Panc1 (cell line): ENCODE measurements around the gene HELZ. TPM values are rescaled to one million over a fixed set of nuclear protein-coding genes. Genes with fewer than 3 reads are reported as not detected.

Source experiments
- ATAC-seq: fragments of 200-7000 bp; cut with Tn5 transposase; 2 replicates; pipeline ENCODE4 v1.9.1; 2020; ENCODE audit warnings: mild to moderate bottlenecking, moderate library complexity
- BruUV-seq: library from RNA; stranded (reverse); fragments of 400-500 nt; replicated peaks from 2 replicates; lab custom pipeline; 2021; lab: Mats Ljungman, UMichigan
- CTCF ChIA-PET: fragments of 300-600 bp; sonication (Branson Sonifier 250); formaldehyde crosslinking; loops from one replicate; lab custom pipeline; 2022; ENCODE audit warnings: antibody characterized with exemption; lab: Charles Lee
- POLR2A ChIA-PET: fragments of 300-600 bp; sonication (Branson Sonifier 250); formaldehyde crosslinking; loops from one replicate; lab custom pipeline; 2022; ENCODE audit warnings: antibody characterized with exemption; lab: Charles Lee
- DNase-seq: peaks from one replicate; pipeline ENCODE4 v3.0.0-alpha.2; 2010; ENCODE audit warnings: low read depth, low spot score
- H3K27ac ChIP-seq: 2 replicates; pipeline ENCODE4 v1.5.1; 2011; ENCODE audit warnings: mild to moderate bottlenecking, low read length, inconsistent platforms
- H3K27me3 ChIP-seq: fragments of 200-500 bp; sonication (Bioruptor generic); 2 replicates; pipeline ENCODE4 v1.6.0; 2014; ENCODE audit warnings: low read length, inconsistent platforms; ENCODE audit not compliant: control insufficient read depth, insufficient read depth
- H3K36me3 ChIP-seq: fragments of 200-500 bp; sonication (Bioruptor generic); 2 replicates; pipeline ENCODE4 v1.5.1; 2014; ENCODE audit warnings: inconsistent platforms, mild to moderate bottlenecking, low read length, moderate library complexity; ENCODE audit not compliant: control insufficient read depth, insufficient read depth
- H3K4me1 ChIP-seq: 2 replicates; pipeline ENCODE4 v1.5.1; 2011; ENCODE audit warnings: inconsistent platforms, mild to moderate bottlenecking, low read length, moderate library complexity; ENCODE audit not compliant: control insufficient read depth, insufficient read depth
- H3K4me3 ChIP-seq, 2 experiments: 2 replicates each; pipeline ENCODE4 v1.5.1; 2011 to 2012; ENCODE audit warnings: low read depth in 2 of 2, low read length in 2 of 2, mild to moderate bottlenecking in 2 of 2, inconsistent platforms in 1 of 2, moderate library complexity in 1 of 2
- H3K9me3 ChIP-seq: fragments of 200-500 bp; sonication (Bioruptor generic); 2 replicates; pipeline ENCODE4 v1.5.1; 2014; ENCODE audit warnings: low read depth, mild to moderate bottlenecking, inconsistent platforms, low read length, moderate library complexity; ENCODE audit not compliant: control insufficient read depth, insufficient read depth
- CTCF ChIP-seq: fragments of 450-650 bp; IDR thresholded peaks from 2 replicates; pipeline ENCODE4 v1.5.1; 2017; ENCODE audit warnings: mild to moderate bottlenecking
- POLR2AphosphoS5 ChIP-seq: IDR thresholded peaks from 2 replicates; pipeline ENCODE4 v1.6.1; 2012; ENCODE audit warnings: mild to moderate bottlenecking, low read depth, low read length, moderate library complexity
- REST ChIP-seq, 2 experiments: IDR thresholded peaks; 2 replicates each; pipeline ENCODE4 v1.6.1; 2011 to 2012; ENCODE audit warnings: low read depth in 2 of 2, control low read depth in 1 of 2, low read length in 1 of 2, mild to moderate bottlenecking in 1 of 2, moderate library complexity in 1 of 2; ENCODE audit not compliant: insufficient read depth in 1 of 2
- SIN3A ChIP-seq: IDR thresholded peaks from 2 replicates; pipeline ENCODE4 v1.6.1; 2012; ENCODE audit warnings: low read depth, mild to moderate bottlenecking, low read length, moderate library complexity, borderline replicate concordance; ENCODE audit not compliant: insufficient read depth
- TCF7L2 ChIP-seq: IDR thresholded peaks from 2 replicates; pipeline ENCODE4 v1.6.1; 2011; ENCODE audit warnings: mild to moderate bottlenecking, low read depth, low read length, inconsistent platforms
- in situ Hi-C: cut with HindIII; loops from 2 replicates; pipeline ENCODE4 v1.10.0; 2016; ENCODE audit warnings: low sequenced_read_pairs, low pct_unique_long_range_greater_than_20kb
- intact Hi-C: fragments of 100-400 bp; cut with micrococcal nuclease; formaldehyde crosslinking; loops from one replicate; pipeline ENCODE4 v1.10.0; 2022; ENCODE audit not compliant: unreplicated experiment
- total RNA-seq: library from RNA; stranded (reverse); gene quantifications from one replicate; pipeline ENCODE4 v1.2.1, GENCODE V29; 2021; ENCODE audit not compliant: unreplicated experiment

HELZ gene
- total RNA-seq, 1 experiment from 2014 or later: 15.0 TPM

- ChIA-PET CTCF (no interaction called here), POLR2A (no interaction called here)
- Histone ChIP-seq H3K27me3 (no peaks in the 10 kb centered on the region), H3K9me3 (no peaks in the 10 kb centered on the region), H3K4me1 (no peaks in the 10 kb centered on the region), H3K27ac (no peak overlapping the region), H3K36me3 (no peaks in the 10 kb centered on the region), H3K4me3 (no peak overlapping the region)
- ATAC-seq (no peak), DNase-seq (no peak)
- TF ChIP-seq REST (IDR thresholded peaks at IDR 0.05; ENCODE audit: insufficient read depth in 1 of 2, low read depth in 2 of 2, low read length in 1 of 2): no peak
- no peak for TF ChIP-seq SIN3A
- TF ChIP-seq CTCF: no peak
- TF ChIP-seq TCF7L2: no peak
- no peak for TF ChIP-seq POLR2AphosphoS5
- no TSS peak for BruUV-seq
- in situ Hi-C loops (no loop called here), intact Hi-C loops (no loop called here)
Measured at GRCh38 chr17:67067571-67068482, 177.2 kb downstream of the HELZ start.

- in situ Hi-C loops: no loop called here
- ChIA-PET POLR2A (no interaction called here), CTCF (no interaction called here)
Measured at GRCh38 chr17:67066717-67067116, 178.3 kb downstream of the HELZ start.

More at GRCh38 chr17:67066717-67067116, 178.3 kb downstream of the HELZ start:
- no TSS peak for BruUV-seq
- Histone ChIP-seq H3K27ac (no peak overlapping the region), H3K4me1 (no peaks in the 10 kb centered on the region), H3K36me3 (no peaks in the 10 kb centered on the region), H3K27me3 (no peaks in the 10 kb centered on the region), H3K9me3 (no peaks in the 10 kb centered on the region), H3K4me3 (no peak overlapping the region)
- intact Hi-C loops: no loop called here
- TF ChIP-seq CTCF: no peak
- TF ChIP-seq SIN3A: no peak
- TF ChIP-seq REST (IDR thresholded peaks at IDR 0.05; ENCODE audit: insufficient read depth in 1 of 2, low read depth in 2 of 2, low read length in 1 of 2): no peak
- no peak for TF ChIP-seq TCF7L2
- TF ChIP-seq POLR2AphosphoS5: no peak
- DNase-seq (no peak), ATAC-seq (no peak)
